ENCODE data around the gene C1QTNF12.
A peak's percentile ranks its signal among the peaks of the same experiment; 100 is the strongest.

Gene C1QTNF12

DNA sequence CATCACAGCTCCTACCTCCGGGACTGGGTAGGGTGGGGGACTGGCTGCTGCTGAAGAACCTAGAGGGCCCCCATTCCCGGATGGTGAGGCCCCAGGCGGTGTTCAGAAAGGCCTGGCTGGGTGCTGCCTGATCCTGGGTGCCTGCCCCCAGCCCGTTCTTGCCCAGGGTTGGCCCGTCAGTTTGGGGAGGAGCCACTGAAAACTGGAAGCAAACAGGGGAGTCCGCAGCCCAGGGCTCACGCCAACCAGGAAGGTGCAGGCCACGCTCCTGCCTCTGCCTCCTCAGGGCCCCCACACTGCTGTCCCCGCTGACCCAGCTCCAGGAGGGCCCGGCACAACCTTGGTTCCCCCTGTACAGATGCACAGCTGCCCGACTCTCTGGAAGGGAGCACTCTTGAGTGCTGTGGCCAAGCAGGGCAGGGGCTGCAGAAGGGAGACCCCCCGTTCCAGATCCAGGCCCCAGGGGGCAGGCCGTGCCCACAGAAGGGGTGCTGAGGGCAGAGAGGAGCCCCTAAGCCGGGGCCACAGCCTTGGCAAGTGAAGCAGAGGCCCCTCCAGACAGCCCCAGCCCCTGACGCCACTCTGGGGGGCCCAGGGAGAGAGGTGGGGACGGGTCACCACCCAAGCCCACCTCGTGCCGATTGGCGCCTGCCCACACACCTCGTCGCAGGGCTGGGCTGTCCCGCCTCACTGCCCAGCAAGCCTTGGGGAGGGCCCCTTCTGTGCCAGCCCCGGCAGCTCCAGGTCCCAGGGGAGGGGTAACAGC lies 5.5 kb downstream of the C1QTNF12 start:
- no peak for DNase-seq (ENCODE audit: low read depth in 2 of 2)

DNA sequence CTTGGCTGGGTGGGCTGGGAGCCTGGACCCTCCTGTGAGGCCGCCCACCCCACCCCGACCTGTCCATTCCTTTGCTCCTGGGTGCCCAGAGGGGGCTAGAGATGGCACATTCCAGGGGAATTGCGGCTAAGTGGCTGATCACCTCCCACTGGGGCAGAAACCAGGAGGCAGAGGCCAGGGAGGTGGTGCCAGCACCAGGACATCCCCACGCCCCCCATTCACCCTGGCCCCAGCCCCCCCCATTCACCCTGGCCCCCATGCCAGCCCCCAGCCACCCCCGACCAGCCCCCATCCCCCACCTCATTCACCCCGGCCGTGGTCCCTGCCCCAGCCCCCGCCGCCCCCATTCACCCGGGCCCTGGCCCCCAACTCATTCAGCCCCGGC lies 6.2 kb downstream of the C1QTNF12 start:
- DNase-seq (ENCODE audit: low read depth in 2 of 2): no peak

DNA sequence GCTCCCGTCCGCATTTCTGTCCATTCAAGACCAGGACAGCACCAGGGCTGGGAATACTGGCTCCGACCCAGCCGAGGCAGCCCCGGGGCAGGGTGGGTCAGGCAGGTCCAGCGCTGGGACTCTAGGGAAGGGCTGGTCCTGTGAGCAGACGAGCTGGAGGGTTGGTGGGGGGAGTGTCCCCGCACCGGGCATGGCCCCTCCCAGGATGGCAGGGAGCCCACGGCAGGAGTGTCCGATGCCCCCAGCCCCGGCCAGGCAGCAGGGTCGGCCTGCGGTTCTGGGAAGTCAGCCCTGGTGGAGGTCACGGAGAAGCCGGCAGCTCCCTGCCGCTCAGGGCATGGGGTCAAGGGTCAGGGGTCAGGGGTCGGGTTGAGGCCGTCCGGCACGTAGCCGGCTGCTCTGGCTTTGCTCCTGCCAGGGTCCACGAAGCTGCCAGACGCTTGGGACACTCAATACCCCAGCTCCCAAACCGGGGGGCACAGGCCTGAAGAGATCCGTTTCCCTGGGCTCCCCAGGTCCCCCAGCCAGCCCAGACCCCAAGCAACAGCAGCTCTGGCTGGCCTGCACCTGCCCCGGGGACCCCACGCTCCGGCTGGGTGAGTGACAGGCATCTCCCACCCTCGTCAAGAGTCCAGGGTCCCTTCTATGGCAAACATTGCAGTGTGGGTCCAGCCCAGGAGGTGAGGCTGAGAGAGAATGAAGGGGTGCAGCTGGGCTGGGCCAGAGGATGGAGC lies 6.7 kb downstream of the C1QTNF12 start:
- DNase-seq (ENCODE audit: low read depth in 2 of 2): no peak

DNA sequence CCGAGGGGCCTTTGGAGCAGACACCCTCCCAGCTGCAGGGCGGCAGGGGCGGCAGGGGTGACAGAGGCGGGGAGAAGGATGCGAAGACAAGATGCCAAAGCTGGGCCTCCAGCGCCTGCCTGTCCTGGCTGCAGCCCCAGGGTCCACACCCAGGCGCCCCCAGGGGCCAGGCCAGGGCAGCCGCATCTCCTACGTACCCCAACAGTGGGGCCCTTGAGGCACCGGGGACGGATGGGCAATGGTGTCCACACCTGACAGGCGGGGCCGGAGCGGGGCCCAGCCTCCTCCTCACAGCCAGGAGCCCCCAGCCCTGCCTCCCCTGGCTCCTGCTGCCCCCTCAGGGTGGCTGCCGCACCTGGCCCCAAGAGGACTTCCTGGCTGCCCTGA lies 7.3 kb downstream of the C1QTNF12 start:
- no peak for DNase-seq (ENCODE audit: low read depth in 2 of 2)

DNA sequence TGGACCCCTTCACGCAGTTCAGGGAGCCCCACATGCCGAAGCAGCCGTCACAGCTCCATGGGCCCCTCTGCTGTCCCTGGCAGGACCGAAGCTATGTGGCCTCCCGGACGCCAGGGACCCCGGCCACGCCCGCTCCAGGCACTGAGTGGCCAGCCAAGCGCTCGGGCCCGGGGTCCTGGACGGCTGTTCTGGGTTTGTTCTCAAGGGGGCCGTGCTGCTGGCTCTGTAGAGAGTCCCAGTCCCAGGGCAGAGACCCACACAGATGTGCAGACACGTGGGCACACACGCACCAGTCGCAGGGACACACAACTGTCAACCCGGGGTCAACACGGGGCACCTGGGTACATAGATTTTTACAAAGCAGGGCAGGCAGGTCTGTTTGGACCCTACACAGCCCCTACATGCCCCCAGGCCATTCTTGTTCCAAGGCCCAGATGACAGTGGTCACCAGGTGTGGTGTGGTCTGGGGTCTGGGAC lies 7.8 kb downstream of the C1QTNF12 start:
- no peak for DNase-seq (ENCODE audit: low read depth in 2 of 2)

DNA sequence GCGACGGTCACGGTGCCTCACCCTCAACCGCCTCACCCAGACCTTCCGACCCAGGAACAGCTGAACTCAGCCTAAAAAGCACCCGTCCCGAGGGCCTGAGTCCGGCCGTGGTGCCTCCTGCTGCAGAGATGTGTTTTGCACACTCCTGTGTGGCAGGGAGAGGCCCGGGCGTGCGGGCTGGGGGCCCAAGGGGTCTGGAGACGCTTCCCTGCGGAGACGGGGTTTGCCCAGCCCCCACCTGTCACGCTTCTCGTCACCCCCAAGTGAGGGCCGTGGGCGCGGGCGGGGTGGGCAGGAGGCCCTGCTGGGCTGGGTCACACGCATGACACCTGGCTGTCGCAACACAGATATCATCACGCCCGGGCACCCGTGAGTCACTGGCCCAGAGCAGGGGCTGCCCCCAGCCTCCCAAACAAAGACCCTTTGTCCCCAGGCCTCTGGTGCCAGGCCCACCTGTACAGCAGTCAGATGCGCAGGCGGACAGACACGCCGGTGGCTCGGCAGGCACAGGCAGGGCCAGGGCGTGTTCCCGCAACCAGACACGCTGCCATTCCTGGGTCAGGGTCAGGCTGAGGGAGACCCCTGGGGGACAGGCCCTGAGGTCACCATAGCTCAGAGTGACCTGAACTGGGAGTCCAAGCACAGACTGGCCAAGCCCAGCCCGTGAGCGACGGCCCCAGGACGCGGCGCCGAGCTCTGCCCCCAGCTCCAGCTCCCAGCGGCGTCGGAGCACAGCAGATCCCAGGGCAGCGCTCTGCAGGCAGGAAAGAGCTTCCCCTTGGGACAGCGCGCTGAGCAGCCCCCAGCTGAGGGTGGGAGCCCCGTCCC lies 8.4 kb downstream of the C1QTNF12 start:
- no peak for DNase-seq (ENCODE audit: low read depth in 2 of 2)

DNA sequence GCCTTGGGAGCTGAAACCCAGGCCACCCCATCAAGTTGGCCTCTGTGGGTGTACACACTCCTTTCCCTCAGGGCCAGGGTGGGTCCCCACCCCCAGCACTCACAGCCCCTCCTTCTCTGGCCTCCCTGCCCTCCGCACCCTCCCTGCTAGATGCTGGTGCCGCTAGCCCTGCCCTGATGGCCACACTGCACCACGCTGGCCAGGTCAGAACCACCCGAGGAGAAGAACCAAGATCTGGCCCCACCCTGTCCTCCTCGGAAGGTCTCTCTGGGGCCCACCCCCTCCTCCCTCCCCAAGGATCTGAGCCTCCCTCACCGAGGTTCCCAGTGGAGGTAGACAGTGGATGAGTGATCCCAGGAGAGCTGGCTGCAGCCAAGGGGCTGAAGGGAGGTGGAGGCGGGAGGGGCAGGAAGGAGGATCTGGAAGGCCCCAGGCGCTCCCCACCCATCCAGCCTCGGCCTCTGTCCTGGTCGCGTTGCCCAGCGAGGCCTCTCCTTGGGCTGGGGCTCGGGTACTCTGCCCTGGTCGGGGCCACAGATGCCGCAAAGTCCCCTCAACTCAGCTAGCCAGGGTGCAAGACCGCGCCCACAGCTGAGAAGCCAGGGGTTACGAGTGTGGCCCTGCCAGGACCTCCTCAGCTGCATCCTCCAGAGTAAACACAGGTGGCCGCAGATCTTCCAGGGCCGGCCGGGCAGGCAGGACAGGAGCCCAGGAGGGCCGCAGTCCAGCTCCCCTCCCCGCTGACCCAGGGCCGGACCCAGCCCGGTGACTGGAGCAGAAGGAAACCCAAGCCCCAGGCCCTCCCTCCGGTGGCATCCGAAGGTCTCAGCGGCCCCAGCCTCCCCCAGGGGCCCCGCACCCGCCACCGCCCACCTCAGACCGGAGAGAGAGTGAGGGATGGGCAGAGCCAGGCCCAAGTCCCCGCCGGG lies 9.3 kb downstream of the C1QTNF12 start:
- DNase-seq (ENCODE audit: low read depth in 2 of 2): no peak

DNA sequence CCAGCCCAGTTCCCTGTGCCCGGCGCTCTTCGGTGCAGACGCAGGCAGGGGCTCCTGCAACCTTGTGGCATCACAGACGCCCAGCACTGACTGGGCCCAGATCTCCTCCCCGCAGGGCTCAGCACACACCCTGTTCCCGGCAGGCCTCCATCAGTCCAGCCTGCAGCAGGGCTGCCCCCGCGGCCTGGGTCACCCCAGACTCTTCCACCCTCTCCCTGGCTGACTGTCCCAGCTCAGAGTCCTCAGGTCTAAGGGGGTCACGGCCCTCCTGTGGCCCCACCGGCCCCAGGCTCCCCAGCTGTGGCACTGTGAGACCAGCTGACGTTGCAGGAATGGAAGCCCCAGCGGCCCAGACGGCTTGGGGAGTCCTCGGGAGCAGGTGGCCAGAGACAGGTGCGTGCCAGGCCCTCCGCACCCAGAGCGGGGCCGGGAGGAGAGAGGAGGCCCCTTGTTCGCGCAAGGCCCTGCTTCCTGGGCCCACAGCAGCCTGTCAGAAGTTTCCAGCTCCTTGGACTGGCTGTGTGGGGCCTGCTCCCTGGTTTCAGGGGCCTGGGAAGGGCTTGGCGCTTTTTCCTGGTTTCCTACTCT lies 10.3 kb downstream of the C1QTNF12 start:
- no peak for DNase-seq (ENCODE audit: low read depth in 2 of 2)

DNA sequence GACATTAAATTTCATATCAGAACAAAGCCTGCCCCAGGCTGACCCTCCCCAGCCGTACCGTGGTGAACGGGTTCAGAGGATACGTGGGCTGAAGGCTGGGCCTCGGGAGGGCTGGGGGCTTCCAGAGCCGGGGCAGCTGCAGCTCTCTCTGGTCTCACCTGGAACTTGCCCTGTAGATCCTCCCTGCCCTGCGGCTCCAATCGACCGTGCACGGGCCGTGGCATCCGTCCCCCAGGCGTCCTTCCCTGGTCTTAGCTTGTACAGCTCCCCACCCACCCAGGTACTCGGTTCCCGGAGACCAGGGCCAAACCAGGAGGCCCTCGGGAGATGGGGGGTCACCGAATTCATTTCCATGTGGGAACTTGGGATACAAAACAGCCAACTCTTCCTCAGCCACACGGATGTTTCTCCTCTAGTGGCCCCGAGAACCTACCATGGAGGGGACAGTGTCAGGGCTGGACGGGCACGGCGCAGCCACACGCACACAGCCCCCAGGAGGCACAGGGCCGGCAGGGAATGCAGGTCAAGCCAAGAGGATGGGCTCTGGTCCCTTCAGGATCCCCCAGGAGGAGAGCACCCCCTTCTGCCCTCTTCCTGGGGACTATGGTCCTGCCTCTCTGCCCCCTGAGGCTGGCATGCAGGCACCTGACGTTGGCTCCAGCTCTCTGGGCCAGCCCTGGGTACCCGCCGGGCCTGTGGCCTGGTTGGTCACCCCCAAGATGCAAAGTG lies 11.3 kb downstream of the C1QTNF12 start:
- DNase-seq (ENCODE audit: low read depth in 2 of 2): no peak

DNA sequence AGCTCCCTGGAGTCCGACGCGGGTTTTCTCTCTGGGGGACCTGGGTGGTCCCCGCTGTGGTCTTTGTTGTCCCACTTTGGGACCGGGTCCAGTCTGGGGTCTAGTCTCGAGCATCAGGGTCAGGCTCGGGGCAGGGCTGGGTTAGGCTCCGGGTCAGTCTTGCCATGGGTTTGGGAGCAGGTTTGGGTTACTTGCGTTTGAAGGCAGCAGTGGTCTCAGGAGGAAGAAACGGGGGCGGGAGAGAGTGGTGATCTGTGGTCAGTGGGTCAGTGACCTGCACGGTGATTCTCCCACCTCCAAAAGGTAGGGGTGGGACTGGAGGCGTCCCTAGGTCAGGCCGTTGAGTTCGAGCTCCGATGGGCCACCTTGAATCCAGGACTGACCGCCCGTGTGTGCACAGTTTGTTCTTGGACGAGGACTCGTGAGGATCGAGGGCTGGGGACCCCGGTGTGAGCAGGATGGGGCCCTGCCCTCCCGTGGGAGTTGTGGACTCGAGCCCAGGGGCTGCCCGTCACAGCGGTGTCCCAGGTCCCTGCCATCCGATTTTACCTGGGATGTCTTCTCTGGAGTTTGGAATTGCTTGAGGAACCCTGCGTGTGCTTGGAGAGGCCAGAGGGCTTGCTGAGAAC lies 12.2 kb downstream of the C1QTNF12 start:
- DNase-seq (ENCODE audit: low read depth in 2 of 2): no peak

DNA sequence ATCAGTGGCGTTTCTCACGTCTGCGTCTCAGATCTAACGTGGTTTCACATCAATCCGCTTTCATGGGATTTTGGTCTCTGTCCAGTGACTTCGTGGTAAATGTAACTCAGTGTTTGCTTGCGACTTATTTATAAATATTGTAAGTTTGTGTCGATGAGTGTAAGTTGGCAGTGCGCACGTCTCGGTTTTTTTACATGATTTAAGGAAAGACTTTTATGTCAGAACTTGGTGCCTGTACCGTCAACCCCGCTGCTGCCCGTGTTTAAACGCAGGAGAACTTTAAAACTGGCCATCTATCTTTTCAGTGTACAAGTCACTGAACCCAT lies 13.0 kb downstream of the C1QTNF12 start:
- no peak for DNase-seq (ENCODE audit: low read depth in 2 of 2)

DNA sequence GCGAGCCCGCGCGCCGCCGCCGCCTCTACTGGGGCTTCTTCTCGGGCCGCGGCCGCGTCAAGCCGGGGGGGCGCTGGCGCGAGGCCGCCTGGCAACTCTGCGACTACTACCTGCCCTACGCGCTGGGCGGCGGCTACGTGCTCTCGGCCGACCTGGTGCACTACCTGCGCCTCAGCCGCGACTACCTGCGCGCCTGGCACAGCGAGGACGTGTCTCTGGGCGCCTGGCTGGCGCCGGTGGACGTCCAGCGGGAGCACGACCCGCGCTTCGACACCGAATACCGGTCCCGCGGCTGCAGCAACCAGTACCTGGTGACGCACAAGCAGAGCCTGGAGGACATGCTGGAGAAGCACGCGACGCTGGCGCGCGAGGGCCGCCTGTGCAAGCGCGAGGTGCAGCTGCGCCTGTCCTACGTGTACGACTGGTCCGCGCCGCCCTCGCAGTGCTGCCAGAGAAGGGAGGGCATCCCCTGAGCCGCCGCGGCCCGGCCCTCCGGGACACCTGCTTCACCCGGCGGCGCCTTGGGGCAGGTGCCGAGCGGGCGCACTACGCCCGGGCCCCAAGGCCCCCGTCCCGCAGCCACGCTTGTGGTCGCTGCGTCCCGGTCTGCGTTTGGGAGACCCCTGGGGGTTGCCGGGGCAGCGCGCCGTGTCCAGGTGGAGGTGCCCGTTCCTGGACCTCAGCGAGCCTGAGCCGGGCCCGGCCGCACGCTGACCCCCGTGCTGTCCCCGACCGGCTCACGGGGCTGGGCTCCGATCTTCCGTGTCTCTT lies 13.5 kb downstream of the C1QTNF12 start:
- DNase-seq (ENCODE audit: low read depth in 2 of 2): no peak

DNA sequence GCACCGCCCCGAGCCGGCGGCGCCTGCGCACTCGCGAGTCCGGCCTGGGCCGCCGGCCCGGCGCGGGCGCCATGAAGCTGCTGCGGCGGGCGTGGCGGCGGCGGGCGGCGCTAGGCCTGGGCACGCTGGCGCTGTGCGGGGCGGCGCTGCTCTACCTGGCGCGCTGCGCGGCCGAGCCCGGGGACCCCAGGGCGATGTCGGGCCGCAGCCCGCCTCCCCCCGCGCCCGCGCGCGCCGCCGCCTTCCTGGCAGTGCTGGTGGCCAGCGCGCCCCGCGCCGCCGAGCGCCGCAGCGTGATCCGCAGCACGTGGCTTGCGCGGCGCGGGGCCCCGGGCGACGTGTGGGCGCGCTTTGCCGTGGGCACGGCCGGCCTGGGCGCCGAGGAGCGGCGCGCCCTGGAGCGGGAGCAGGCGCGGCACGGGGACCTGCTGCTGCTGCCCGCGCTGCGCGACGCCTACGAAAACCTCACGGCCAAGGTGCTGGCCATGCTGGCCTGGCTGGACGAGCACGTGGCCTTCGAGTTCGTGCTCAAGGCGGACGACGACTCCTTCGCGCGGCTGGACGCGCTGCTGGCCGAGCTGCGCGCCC lies 14.2 kb downstream of the C1QTNF12 start, which contains the start of gene B3GALT6:
Gene B3GALT6 (plus strand): TSS at position 30 of the 588 bp plus-strand sequence. CDS start 42 bp downstream, at position 72.
- no peak for DNase-seq (ENCODE audit: low read depth in 2 of 2)

DNA sequence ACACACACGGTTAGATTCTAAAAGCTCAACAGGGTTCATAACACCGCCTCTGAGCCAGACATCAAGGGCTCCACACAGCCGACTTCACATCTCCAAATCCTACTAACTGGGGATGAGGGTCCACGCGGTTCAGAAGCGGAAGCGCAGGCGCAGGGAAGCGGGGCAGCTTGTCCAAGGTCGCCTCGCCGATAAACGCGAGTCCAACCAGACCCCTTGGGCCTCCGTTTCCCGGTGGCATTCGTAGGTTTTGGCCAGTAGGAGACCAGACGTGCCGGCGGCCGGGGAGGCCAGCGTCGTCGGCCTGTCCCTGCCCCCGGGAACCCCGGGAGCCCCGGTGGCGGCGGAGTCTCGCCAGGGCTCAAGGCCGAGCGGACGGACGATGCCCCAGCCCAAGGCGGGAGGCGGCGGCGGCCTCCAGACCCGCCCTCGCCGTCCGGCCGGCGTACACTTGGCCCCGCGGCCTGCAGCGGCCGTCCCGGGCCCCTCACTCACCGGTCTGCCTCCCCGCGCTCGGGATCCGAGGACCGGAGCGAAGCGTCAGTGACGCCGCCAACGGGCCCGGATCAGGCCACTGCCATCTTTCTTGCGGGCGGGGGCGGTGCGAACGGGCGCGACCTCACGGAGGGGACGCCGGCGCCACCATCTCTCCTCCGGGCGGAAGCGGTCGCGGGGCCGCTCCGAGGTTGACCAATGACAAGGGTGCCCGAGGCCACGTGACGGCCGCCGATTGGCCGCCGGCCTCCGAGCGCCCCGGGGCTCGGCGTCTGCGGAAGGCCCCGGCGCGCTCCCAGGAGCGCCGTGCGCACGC lies 14.9 kb downstream of the C1QTNF12 start, which contains the start of gene SDF4:
Gene SDF4 (minus strand): TSS at position 602 of the 808 bp plus-strand sequence. CDS start 3,229 bp downstream, outside the sequence.
- DNase-seq (ENCODE audit: low read depth in 2 of 2): peak; percentile 91 to 94

DNA sequence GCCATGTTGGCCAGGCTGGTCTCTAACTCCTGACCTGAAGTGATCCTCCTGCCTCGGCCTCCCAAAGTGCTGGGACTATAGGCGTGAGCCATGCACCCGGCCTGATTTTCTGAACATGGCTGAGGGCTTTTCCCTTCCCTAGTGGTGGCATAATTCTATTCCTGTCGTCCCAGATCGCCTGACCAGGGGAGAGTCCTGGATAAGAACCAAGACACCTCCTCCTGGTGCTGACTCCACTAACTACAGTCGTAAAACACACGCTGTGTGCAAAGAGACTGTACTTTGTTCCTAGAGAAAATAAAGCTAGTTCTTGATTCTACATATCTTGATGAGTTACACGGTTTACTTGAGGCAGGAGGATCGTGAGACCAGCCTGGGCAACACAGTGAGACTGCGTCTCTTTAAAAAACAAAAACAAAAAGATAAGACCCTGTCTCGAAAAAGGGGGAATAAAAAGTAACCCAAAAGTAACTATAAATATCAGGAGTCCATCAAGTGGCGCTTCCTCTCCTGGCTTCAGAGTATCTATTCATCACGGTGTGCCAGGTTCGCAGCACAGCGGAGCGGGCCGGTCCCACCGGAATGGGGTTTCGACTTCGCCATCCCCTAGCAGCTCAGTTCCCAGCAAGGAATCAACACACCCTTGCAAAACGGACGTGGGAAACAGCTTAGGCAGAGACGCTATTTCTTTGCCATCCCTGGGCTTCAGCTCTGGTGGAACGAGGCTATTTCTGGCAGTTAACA lies 15.7 kb downstream of the C1QTNF12 start:
- no peak for DNase-seq (ENCODE audit: low read depth in 2 of 2)

DNA sequence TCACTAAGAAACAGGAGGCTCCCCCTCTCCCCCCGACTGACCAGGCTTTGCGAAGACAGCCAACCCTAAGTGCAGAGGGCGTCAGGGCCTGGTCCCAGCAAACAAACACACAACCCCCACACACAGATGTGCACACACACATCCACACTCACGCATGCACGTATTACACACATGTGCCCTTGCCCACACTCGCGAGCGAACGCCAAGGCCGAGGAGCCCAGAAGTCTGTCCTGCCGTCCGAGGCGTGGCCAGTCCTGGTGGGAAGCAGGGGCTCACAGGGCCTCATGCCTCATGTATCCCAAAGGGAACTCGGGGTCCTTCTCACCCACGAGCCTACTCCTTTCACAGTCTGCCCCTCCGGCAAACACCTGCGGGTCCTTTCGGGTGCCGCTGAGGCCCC lies 16.8 kb downstream of the C1QTNF12 start:
- DNase-seq (ENCODE audit: low read depth in 2 of 2): no peak

Data from stimulated activated CD8-positive, alpha-beta memory T cell treated with anti-CD3 and anti-CD28 coated beads, Interleukin-7, amount 100 ng/mL, for 1 hour (primary cell).